ENCODE results near the gene NAA80.

DNA sequence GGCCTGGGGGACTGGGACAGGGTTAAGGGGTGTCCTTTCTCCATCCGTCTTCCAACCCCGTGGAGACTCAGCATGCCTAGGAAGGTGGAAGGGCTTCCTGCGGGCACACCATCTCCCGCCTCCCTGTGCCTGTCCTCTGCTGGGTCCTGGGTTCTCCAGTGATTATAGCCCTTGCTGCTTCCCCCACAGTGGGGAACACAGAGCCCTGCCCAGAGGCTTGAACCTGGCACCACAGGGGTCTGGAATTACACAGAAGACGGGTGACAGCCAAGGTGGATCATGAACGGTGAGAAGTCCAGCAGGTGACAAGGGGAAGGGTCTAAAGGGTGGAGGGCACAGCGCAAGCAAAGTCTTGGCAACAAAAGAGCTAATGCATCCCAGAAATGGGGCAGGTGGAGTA, 36.4 kb downstream of the NAA80 start:
- TF ChIP-seq CTCF (IDR thresholded peaks at IDR 0.05; ENCODE audit: low read depth, low read length, poor library complexity, severe bottlenecking) (no peak), EZH2phosphoT487 (IDR thresholded peaks at IDR 0.05; ENCODE audit: borderline replicate concordance, low read length) (no peak)

All from DOHH2 (cell line).